Aorta (tissue), 5 donors: ENCODE data around the gene PARD3. TPM values are rescaled to one million over a fixed set of nuclear protein-coding genes. Genes with fewer than 3 reads are reported as not detected.
A peak's percentile ranks its signal among the peaks of the same experiment; 100 is the strongest.

Experiments used
- ATAC-seq: fragments of 200-7000 bp; cut with Tn5 transposase; one replicate; pipeline ENCODE4 v1.9.1; 2022; ENCODE audit warnings: moderate library complexity; ENCODE audit not compliant: low FRiP score
- DNase-seq, 2 donors: peaks; one replicate each; pipeline ENCODE4 v3.0.0-alpha.2; 2020
- H3K27ac ChIP-seq, 2 donors: one replicate each; pipeline ENCODE4 v1.5.1; 2013; ENCODE audit warnings: low read length in 2 of 2, mild to moderate bottlenecking in 2 of 2, moderate library complexity in 2 of 2, control low read depth in 1 of 2, inconsistent platforms in 1 of 2, low read depth in 1 of 2
- H3K27me3 ChIP-seq, 2 donors: one replicate each; pipeline ENCODE4 v1.6.1; 2013; ENCODE audit warnings: control low read depth in 1 of 2, low read length in 1 of 2, mild to moderate bottlenecking in 1 of 2, moderate library complexity in 1 of 2; ENCODE audit not compliant: insufficient read depth in 2 of 2, control insufficient read depth in 1 of 2
- H3K36me3 ChIP-seq, 2 donors: one replicate each; pipeline ENCODE4 v1.6.1; 2013; ENCODE audit warnings: control low read depth in 1 of 2, low read length in 1 of 2, mild to moderate bottlenecking in 1 of 2; ENCODE audit not compliant: insufficient read depth in 2 of 2, control insufficient read depth in 1 of 2
- H3K4me1 ChIP-seq, 2 donors: one replicate each; pipeline ENCODE4 v1.6.1; 2013; ENCODE audit warnings: low read length in 2 of 2, control low read depth in 1 of 2, mild to moderate bottlenecking in 1 of 2, moderate library complexity in 1 of 2; ENCODE audit not compliant: insufficient read depth in 2 of 2, control insufficient read depth in 1 of 2
- H3K4me3 ChIP-seq, 2 donors: one replicate each; pipeline ENCODE4 v1.5.1; 2013; ENCODE audit warnings: low read length in 2 of 2, control low read depth in 1 of 2, mild to moderate bottlenecking in 1 of 2
- H3K9me3 ChIP-seq: one replicate; pipeline ENCODE4 v1.6.1; 2013; ENCODE audit warnings: mild to moderate bottlenecking, low read length; ENCODE audit not compliant: control insufficient read depth
- WGBS, 2 donors: extraction: QIAGEN DNeasy Blood & Tissue Kit; methylation state at CpG; one replicate each; pipeline ENCODE4 v1.1.7; 2013; 5-methylcytosine and 5-hydroxymethylcytosine counted together
- intact Hi-C, 2 donors: fragments of 100-400 bp; cut with DNase I; formaldehyde crosslinking; loops; one replicate each; pipeline versions ENCODE4 v1.14.2 to v1.15.0; 2022
- polyA plus RNA-seq, 2 donors: library from polyadenylated mRNA; stranded (reverse); fragments of 200-250 nt; gene quantifications; one replicate each; pipeline ENCODE4 v1.2.3, GENCODE V29; 2013
- total RNA-seq, 2 donors: library from RNA; stranded (reverse); fragmentation: NEBNext Ultra II Directional; extraction: Animal tissue kit (Norgen Biotek cat#: 25700); gene quantifications; one replicate each; pipeline ENCODE4 v1.2.1, GENCODE V29; 2021
- donor health status: healthy with polysubstance abuse.
- donor health status: Bipolar disorder and iron deficiency.
- donor health status: DM: no; HTN: no; CAD: no.
- donor health status: DM: no; HTN: no; CAD: no.
- donor health status: DM: yes; HTN: yes; CAD: no.

Gene PARD3
- total and polyA plus RNA-seq, 4 donors, result 6.4 to 33.0 (median 28.7) TPM

GRCh38 chr10:34826857-34827766 is 12.0 kb upstream of the PARD3 start:
- no peaks in the 10 kb centered on the region for H3K27me3 ChIP-seq
- no peak overlapping the region for H3K4me3 ChIP-seq
- no peak overlapping the region for H3K27ac ChIP-seq
- DNase-seq (no peak), ATAC-seq (no peak)
- intact Hi-C loops, result no loop called here
- WGBS, 2 donors, result 88 to 89% methylated on average over 11 of the region's 11 CpGs
- no peaks in the 10 kb centered on the region for H3K36me3 ChIP-seq
- H3K9me3 ChIP-seq, result no peaks in the 10 kb centered on the region
- no peaks in the 10 kb centered on the region for H3K4me1 ChIP-seq

- ATAC-seq, result no peak
These were observed 11.1 kb upstream of the PARD3 start for GRCh38 chr10:34826221-34826620.

GRCh38 chr10:34825414-34825813 is 10.3 kb upstream of the PARD3 start:
- ATAC-seq, result no peak
- 76 to 91% methylated on average over 2 of the region's 2 CpGs for WGBS, 2 donors

More at GRCh38 chr10:34826221-34826620, 11.1 kb upstream of the PARD3 start:
- Histone ChIP-seq H3K4me1 (no peaks in the 10 kb centered on the region), H3K4me3 (no peak overlapping the region), H3K27ac (no peak overlapping the region), H3K9me3 (no peaks in the 10 kb centered on the region), H3K36me3 (no peaks in the 10 kb centered on the region), H3K27me3 (no peaks in the 10 kb centered on the region)
- WGBS, 2 donors, result 75 to 84% methylated on average over 6 of the region's 6 CpGs
- intact Hi-C loops, result no loop called here
- no peak for DNase-seq

GRCh38 chr10:34824870-34825269 is 9.8 kb upstream of the PARD3 start:
- Histone ChIP-seq H3K4me3 (no peak overlapping the region), H3K27me3 (no peaks in the 10 kb centered on the region), H3K4me1 (no peaks in the 10 kb centered on the region), H3K9me3 (no peaks in the 10 kb centered on the region), H3K36me3 (no peaks in the 10 kb centered on the region), H3K27ac (no peak overlapping the region)
- DNase-seq (no peak), ATAC-seq (peak; percentile 50)
- WGBS, 2 donors, result 61 to 67% methylated on average over 2 of the region's 2 CpGs
- intact Hi-C loops, result no loop called here

More at GRCh38 chr10:34825414-34825813, 10.3 kb upstream of the PARD3 start:
- Histone ChIP-seq H3K4me1 (no peaks in the 10 kb centered on the region), H3K27ac (no peak overlapping the region), H3K9me3 (no peaks in the 10 kb centered on the region), H3K27me3 (no peaks in the 10 kb centered on the region), H3K36me3 (no peaks in the 10 kb centered on the region), H3K4me3 (no peak overlapping the region)
- no peak for DNase-seq
- intact Hi-C loops, result no loop called here

- Histone ChIP-seq H3K27me3 (no peaks in the 10 kb centered on the region), H3K4me3 (no peak overlapping the region), H3K27ac (no peak overlapping the region), H3K4me1 (no peaks in the 10 kb centered on the region), H3K9me3 (no peaks in the 10 kb centered on the region), H3K36me3 (no peaks in the 10 kb centered on the region)
- WGBS, 2 donors, result 90 to 91% methylated on average over 6 of the region's 6 CpGs
- ATAC-seq, result no peak
- no peak for DNase-seq
- intact Hi-C loops, result no loop called here
These were observed 6.8 kb upstream of the PARD3 start for GRCh38 chr10:34821587-34822585.

- intact Hi-C loops, result loop anchor here (5.0 to 10.0 kb wide), 3 partner anchors 113 to 155 kb away; no protein-coding TSS in a partner anchor
- Histone ChIP-seq H3K27me3 (no peaks in the 10 kb centered on the region), H3K27ac (no peak overlapping the region), H3K4me1 (no peaks in the 10 kb centered on the region), H3K9me3 (no peaks in the 10 kb centered on the region), H3K4me3 (no peak overlapping the region), H3K36me3 (no peaks in the 10 kb centered on the region)
- WGBS, 2 donors, result 62 to 93% methylated on average over 3 of the region's 3 CpGs
- no peak for ATAC-seq
- DNase-seq, result no peak
These were observed 2.5 kb upstream of the PARD3 start for GRCh38 chr10:34817586-34817985.

GRCh38 chr10:34817054-34817453 is 2.0 kb upstream of the PARD3 start:
- Histone ChIP-seq H3K4me3 (no peak overlapping the region), H3K27me3 (no peaks in the 10 kb centered on the region), H3K9me3 (no peaks in the 10 kb centered on the region), H3K4me1 (no peaks in the 10 kb centered on the region), H3K36me3 (no peaks in the 10 kb centered on the region), H3K27ac (no peak overlapping the region)
- WGBS, 2 donors, result 94 to 96% methylated on average over 16 of the region's 16 CpGs
- DNase-seq, result no peak
- intact Hi-C loops, result loop anchor here (5.0 to 10.0 kb wide), 3 partner anchors 112 to 155 kb away; no protein-coding TSS in a partner anchor
- ATAC-seq, result no peak

GRCh38 chr10:34816501-34817002 is 1.5 kb upstream of the PARD3 start:
- ATAC-seq, result no peak
- 1% methylated on average over 10 of the region's 10 CpGs for WGBS, 2 donors
- no peak overlapping the region for H3K27ac ChIP-seq

More at GRCh38 chr10:34816501-34817002, 1.5 kb upstream of the PARD3 start:
- no peak for DNase-seq
- Histone ChIP-seq H3K4me3 (peak overlapping the region in 1 of 2 donors; percentile 30), H3K36me3 (no peaks in the 10 kb centered on the region), H3K4me1 (no peaks in the 10 kb centered on the region), H3K9me3 (no peaks in the 10 kb centered on the region), H3K27me3 (no peaks in the 10 kb centered on the region)
- intact Hi-C loops, result loop anchor here (5.0 to 10.0 kb wide), 3 partner anchors 112 to 154 kb away; no protein-coding TSS in a partner anchor
